Spleen (tissue), 11 donors: ENCODE measurements around the gene ZNF578. TPM values are rescaled to one million over a fixed set of nuclear protein-coding genes. Genes with fewer than 3 reads are reported as not detected.
"Not testable (repeated sequence)": the region's sequence is repeated elsewhere in the genome, so short reads cannot be mapped to it uniquely, and the experiment has no call there.

ENCODE experiments used
- DNase-seq: peaks from one replicate; pipeline ENCODE4 v3.0.0-alpha.2; 2020
- H3K27ac ChIP-seq, 8 donors: fragments of 200-600 bp; sonication (generic) in 7 of 8; 1 replicate in 4 of 8; 2 replicates in 4 of 8; pipeline versions ENCODE4 v1.5.0 to v1.8.0; 2016 to 2021; ENCODE audit warnings: inconsistent platforms in 4 of 8, mild to moderate bottlenecking in 4 of 8, moderate library complexity in 1 of 8
- H3K27me3 ChIP-seq, 7 donors: fragments of 200-600 bp; sonication (generic) in 6 of 7; replicated peaks in 1 of 7; 1 replicate in 4 of 7; 2 replicates in 3 of 7; pipeline versions ENCODE4 v1.5.0 to v1.8.0; 2016 to 2021; ENCODE audit warnings: inconsistent platforms in 3 of 7, mild to moderate bottlenecking in 1 of 7
- H3K36me3 ChIP-seq, 6 donors: fragments of 200-600 bp; sonication (generic) in 5 of 6; 1 replicate in 4 of 6; 2 replicates in 2 of 6; pipeline versions ENCODE4 v1.5.0 to v1.8.0; 2016 to 2021; ENCODE audit warnings: inconsistent platforms in 2 of 6
- H3K4me1 ChIP-seq, 6 donors: fragments of 200-600 bp; sonication (generic) in 5 of 6; 1 replicate in 3 of 6; 2 replicates in 3 of 6; pipeline versions ENCODE4 v1.5.0 to v1.8.0; 2016 to 2021; ENCODE audit warnings: inconsistent platforms in 3 of 6
- H3K4me3 ChIP-seq, 8 donors: fragments of 200-600 bp; sonication (generic) in 7 of 8; 1 replicate in 4 of 8; 2 replicates in 4 of 8; pipeline versions ENCODE4 v1.5.0 to v1.8.0; 2016 to 2021; ENCODE audit warnings: inconsistent platforms in 4 of 8, mild to moderate bottlenecking in 4 of 8, moderate library complexity in 2 of 8
- H3K9me3 ChIP-seq, 8 donors: fragments of 200-600 bp; sonication (generic) in 7 of 8; 1 replicate in 4 of 8; 2 replicates in 4 of 8; pipeline versions ENCODE4 v1.5.0 to v1.8.0; 2016 to 2021; ENCODE audit warnings: inconsistent platforms in 4 of 8
- CTCF ChIP-seq, 11 experiments: fragments of 200-600 bp in 7 of 11; fragments of 450-650 bp in 4 of 11; sonication (generic) in 4 of 11; IDR thresholded peaks in 8 of 11; conservative IDR thresholded peaks in 3 of 11; 1 replicate in 7 of 11; 2 replicates in 4 of 11; pipeline versions ENCODE4 v1.4.0 to v1.8.0; 2016 to 2021; ENCODE audit warnings: antibody characterized with exemption in 11 of 11, inconsistent platforms in 4 of 11, mild to moderate bottlenecking in 1 of 11
- POLR2A ChIP-seq, 3 donors: fragments of 450-650 bp; IDR thresholded peaks; one replicate each; pipeline ENCODE4 v1.5.1; 2017; ENCODE audit warnings: antibody characterized with exemption in 3 of 3, mild to moderate bottlenecking in 1 of 3
- POLR2AphosphoS5 ChIP-seq, 3 donors: sonication (generic); formaldehyde crosslinking; IDR thresholded peaks; one replicate each; pipeline ENCODE4 v1.5.1; 2017; ENCODE audit warnings: antibody characterized with exemption in 3 of 3
- WGBS, 5 donors: extraction: QIAGEN DNeasy Blood & Tissue Kit in 3 of 5; methylation state at CpG; one replicate each; pipeline versions ENCODE4 v1.1.5 to v1.1.7; 2013 to 2018; 5-methylcytosine and 5-hydroxymethylcytosine counted together
- intact Hi-C: fragments of 100-400 bp; cut with DNase I; formaldehyde crosslinking; loops from one replicate; pipeline ENCODE4 v1.15.0; 2023; ENCODE audit warnings: low total_unique reads
- polyA plus RNA-seq, 3 donors: library from polyadenylated mRNA; stranded (reverse); fragments of 200-250 nt; gene quantifications; one replicate each; pipeline ENCODE4 v1.2.1, GENCODE V29; 2013
- total RNA-seq, 7 donors: library from RNA; depleted of rRNA in 3 of 7; stranded (reverse); fragments of >200 nt in 3 of 7; fragmentation: NEBNext Ultra II Directional in 4 of 7; extraction: Animal tissue kit (Norgen Biotek cat#: 25700) in 4 of 7; gene quantifications; one replicate each; pipeline versions ENCODE4 v1.1.0 to v1.2.1, GENCODE V29; 2016 to 2021
- donor health status: healthy with polysubstance abuse.
- donor health status: DM: no; HTN: no; CAD: no; lungs with moderate emphysema.
- donor health status: DM: no; HTN: no; CAD: no.
- donor health status: Bipolar disorder and iron deficiency.
- donor health status: healthy.
- donor health status: DM: no; HTN: no; CAD: no.
- donor health status: DM: yes; HTN: yes; CAD: no.

ZNF578 gene
- total and polyA plus RNA-seq, 10 donors = 0.85 to 4.1 (median 3.5) TPM

DNA sequence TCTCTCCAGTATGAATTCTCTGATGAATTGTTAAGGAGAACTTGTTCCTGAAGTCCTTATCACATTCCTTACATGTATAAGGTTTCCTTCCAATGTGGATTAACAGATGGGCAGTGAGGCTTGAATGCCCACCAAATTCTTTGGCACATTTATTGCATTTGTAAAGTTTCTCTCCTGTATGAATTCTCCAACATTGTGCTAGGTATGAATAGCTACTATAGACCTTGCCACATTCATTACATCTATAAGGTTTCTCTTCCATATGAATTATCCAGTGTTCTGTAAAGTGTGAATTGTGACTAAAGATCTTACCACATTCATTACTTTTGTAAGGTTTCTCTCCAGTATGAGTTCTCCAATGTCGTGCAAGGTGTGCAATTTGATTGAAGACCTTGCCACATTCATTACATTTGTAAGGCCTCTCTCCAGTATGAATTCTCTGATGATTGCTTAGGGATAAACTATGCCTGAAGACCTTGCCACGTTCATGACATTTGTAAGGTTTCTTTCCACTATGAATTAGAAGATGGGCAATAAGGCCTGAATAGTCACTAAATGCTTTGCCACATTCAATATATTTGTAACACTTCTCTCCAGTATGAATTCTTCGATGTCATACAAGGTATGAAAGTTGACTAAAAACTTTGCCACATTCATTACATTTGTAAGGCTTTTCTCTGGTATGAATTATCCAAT lies 20.4 kb downstream of the ZNF578 start:
- Histone ChIP-seq H3K36me3 (peaks cover 0 to 42% (median 2%) of the 10 kb centered on the region in 6 donors), H3K9me3 (peaks cover 72 to 100% (median 100%) of the 10 kb centered on the region in 8 donors), H3K27me3 (no peaks in the 10 kb centered on the region), H3K4me1 (no peaks in the 10 kb centered on the region), H3K27ac (no peak overlapping the region), H3K4me3 (no peak overlapping the region)
- TF ChIP-seq CTCF (IDR thresholded peaks at IDR 0.05 in 8 of 11, conservative IDR thresholded peaks at IDR 0.05 in 3 of 11) (no peak), POLR2AphosphoS5 (IDR thresholded peaks at IDR 0.05) (no peak), POLR2A (IDR thresholded peaks at IDR 0.05) (no peak)
- WGBS, 5 donors = 85 to 89% (median 86%) methylated on average over 3 of the region's 3 CpGs
- no peak for DNase-seq
- intact Hi-C loops = no loop called here

DNA sequence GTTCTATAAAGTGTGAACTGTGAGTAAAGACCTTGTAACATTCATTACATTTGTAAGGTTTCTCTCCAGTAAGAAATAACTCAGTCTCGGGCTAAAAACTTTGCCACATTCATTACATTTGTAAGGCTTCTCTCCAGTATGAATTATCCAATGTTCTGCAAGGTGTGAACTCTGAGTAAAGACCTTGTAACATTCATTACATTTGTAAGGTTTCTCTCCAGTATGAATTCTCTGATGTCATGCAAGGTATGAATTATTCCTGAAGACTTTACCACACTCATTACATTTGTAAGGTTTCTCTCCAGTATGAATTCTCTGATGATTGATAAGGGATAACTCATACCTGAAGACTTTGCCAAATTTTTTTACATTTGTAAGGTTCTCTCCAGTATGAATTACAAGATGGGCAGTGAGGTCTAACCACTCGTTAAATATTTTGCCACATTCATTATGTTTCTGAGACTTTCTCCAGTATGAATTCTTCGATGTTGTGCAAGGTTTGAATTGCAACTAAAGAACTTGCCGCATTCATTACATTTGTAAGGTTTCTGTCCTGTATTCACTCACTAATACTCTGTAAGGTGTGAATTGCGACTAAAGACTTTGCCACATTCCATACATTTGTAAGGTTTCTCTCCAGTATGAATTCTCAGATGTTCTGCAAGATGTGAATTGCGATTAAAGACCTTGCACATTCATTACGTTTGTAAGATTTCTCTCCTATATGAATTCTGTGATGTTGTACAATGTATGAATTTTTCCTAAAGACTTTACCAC lies 21.2 kb downstream of the ZNF578 start:
- WGBS, 5 donors = 92 to 97% (median 93%) methylated on average over 7 of the region's 7 CpGs
- intact Hi-C loops = no loop called here
- H3K9me3 ChIP-seq = peaks cover 70 to 100% (median 100%) of the 10 kb centered on the region in 8 donors

GRCh38 chr19:52484111-52484743 lies 30.9 kb downstream of the ZNF578 start:
- 43 to 61% (median 48%) methylated on average over 6 to 7 of the region's 7 CpGs for WGBS, 5 donors
- H3K4me3 ChIP-seq, DNase-seq, intact Hi-C loops, H3K4me1 ChIP-seq, H3K27ac ChIP-seq, H3K27me3 ChIP-seq: not testable (repeated sequence)
- H3K9me3 ChIP-seq = peaks cover 8 to 100% (median 99%) of the 10 kb centered on the region in 8 donors
- peaks cover 0 to 16% (median 0%) of the 10 kb centered on the region in 6 donors for H3K36me3 ChIP-seq

More for the DNA sequence above, 21.2 kb downstream of the ZNF578 start:
- no peaks in the 10 kb centered on the region for H3K27me3 ChIP-seq
- DNase-seq = no peak
- no peaks in the 10 kb centered on the region for H3K4me1 ChIP-seq
- H3K27ac ChIP-seq = no peak overlapping the region
- H3K4me3 ChIP-seq = no peak overlapping the region
- H3K36me3 ChIP-seq = peaks cover 0 to 41% (median 0%) of the 10 kb centered on the region in 6 donors
- TF ChIP-seq POLR2A (IDR thresholded peaks at IDR 0.05) (no peak), CTCF (IDR thresholded peaks at IDR 0.05 in 8 of 11, conservative IDR thresholded peaks at IDR 0.05 in 3 of 11) (no peak)

GRCh38 chr19:52485064-52485463 lies 31.7 kb downstream of the ZNF578 start:
- WGBS, 5 donors = 44 to 60% (median 53%) methylated on average over 7 of the region's 7 CpGs
- Histone ChIP-seq H3K36me3 (peaks cover 0 to 11% (median 0%) of the 10 kb centered on the region in 6 donors), H3K9me3 (peaks cover 8 to 100% (median 99%) of the 10 kb centered on the region in 8 donors)
- DNase-seq, H3K4me1 ChIP-seq, intact Hi-C loops, H3K4me3 ChIP-seq, H3K27me3 ChIP-seq, H3K27ac ChIP-seq: not testable (repeated sequence)

- intact Hi-C loops, H3K27me3 ChIP-seq, H3K4me3 ChIP-seq, DNase-seq, H3K4me1 ChIP-seq, H3K27ac ChIP-seq: not testable (repeated sequence)
- Histone ChIP-seq H3K36me3 (peaks cover 0 to 11% (median 0%) of the 10 kb centered on the region in 6 donors), H3K9me3 (peaks cover 6 to 100% (median 99%) of the 10 kb centered on the region in 8 donors)
- 10 to 26% (median 18%) methylated on average over 8 of the region's 8 CpGs for WGBS, 5 donors
These were observed 32.3 kb downstream of the ZNF578 start for GRCh38 chr19:52485561-52486240.
